Measurements from ENCODE around the gene CST9L.

Gene CST9L

GRCh38 chr20:23568320-23568970, at the start of gene CST9L:
TSS of gene CST9L (minus strand) at chr20:23568484. CDS start at chr20:23568450, 34 bp downstream.
- DNase-seq: no peak

- DNase-seq: no peak
Observed at GRCh38 chr20:23614163-23614562, 45.9 kb upstream of the CST9L start.

GRCh38 chr20:23613676-23614075, 45.4 kb upstream of the CST9L start:
- DNase-seq: no peak

GRCh38 chr20:23612396-23612795, 44.1 kb upstream of the CST9L start:
- no peak for DNase-seq

GRCh38 chr20:23609486-23610109, 41.3 kb upstream of the CST9L start:
- DNase-seq: no peak

GRCh38 chr20:23608251-23608846, 40.1 kb upstream of the CST9L start:
- DNase-seq: no peak

- DNase-seq: no peak
Observed at GRCh38 chr20:23607497-23608245, 39.4 kb upstream of the CST9L start.

GRCh38 chr20:23606652-23607049, 38.4 kb upstream of the CST9L start:
- DNase-seq: peak; percentile 61

- no peak for DNase-seq
Observed at GRCh38 chr20:23605867-23606651, 37.8 kb upstream of the CST9L start, which contains the start of gene CST9. TSS of gene CST9 (minus strand) at chr20:23605917. CDS start at chr20:23605864, 53 bp downstream.

- DNase-seq: no peak
Observed at GRCh38 chr20:23604306-23604705, 36.0 kb upstream of the CST9L start.

- DNase-seq: no peak
Observed at GRCh38 chr20:23603321-23603720, 35.0 kb upstream of the CST9L start.

- DNase-seq: no peak
Observed at GRCh38 chr20:23602699-23603098, 34.4 kb upstream of the CST9L start.

- peak; percentile 63 for DNase-seq
Observed at GRCh38 chr20:23602241-23602640, 34.0 kb upstream of the CST9L start.

GRCh38 chr20:23601715-23602114, 33.4 kb upstream of the CST9L start:
- DNase-seq: no peak

- no peak for DNase-seq
Observed at GRCh38 chr20:23598481-23598880, 30.2 kb upstream of the CST9L start.

GRCh38 chr20:23596579-23597250, 28.4 kb upstream of the CST9L start:
- no peak for DNase-seq

GRCh38 chr20:23595941-23596340, 27.7 kb upstream of the CST9L start:
- no peak for DNase-seq

- no peak for DNase-seq
Observed at GRCh38 chr20:23588434-23589403, 20.4 kb upstream of the CST9L start.

GRCh38 chr20:23587631-23588030, 19.3 kb upstream of the CST9L start:
- DNase-seq: no peak

GRCh38 chr20:23586735-23587525, 18.6 kb upstream of the CST9L start:
- no peak for DNase-seq

Data from GDM1 (cell line).